Keratinocyte (primary cell): ENCODE data around the gene TMEM231.

Experiments used
- CTCF ChIP-seq, 3 experiments: IDR thresholded peaks in 1 of 3; conservative IDR thresholded peaks in 1 of 3; optimal IDR thresholded peaks in 1 of 3; 2 replicates in 2 of 3; 3 replicates in 1 of 3; pipeline versions ENCODE3 to v1.5.1; 2011; ENCODE audit warnings: low read length in 3 of 3, mild to moderate bottlenecking in 3 of 3, moderate library complexity in 2 of 3, control low read depth in 1 of 3, inconsistent platforms in 1 of 3; ENCODE audit not compliant: insufficient read depth in 2 of 3; ENCODE audit errors: extremely low read depth in 1 of 3
- EZH2 ChIP-seq: IDR thresholded peaks from one replicate; pipeline ENCODE4 v1.6.1; 2012; ENCODE audit warnings: inconsistent platforms, mild to moderate bottlenecking, low read length, moderate library complexity

- TF ChIP-seq CTCF (optimal IDR thresholded peaks at IDR 0.05 in 1 of 3, IDR thresholded peaks at IDR 0.05 in 1 of 3, conservative IDR thresholded peaks at IDR 0.05 in 1 of 3; ENCODE audit: extremely low read depth in 1 of 3, insufficient read depth in 2 of 3, low read length in 3 of 3), result no peak
- no peak for TF ChIP-seq EZH2
These were observed 43.6 kb upstream of the TMEM231 start for GRCh38 chr16:75599452-75600277.
